GM11168 (cell line): ENCODE measurements around the gene TGFBR3.

Experiments used
- in situ Hi-C: fragments of 300-500 bp; cut with MboI; formaldehyde crosslinking; loops from one replicate; pipeline ENCODE4 v1.12.0; 2022; ENCODE audit warnings: low sequenced_read_pairs; ENCODE audit not compliant: unreplicated experiment

The TGFBR3 gene

DNA sequence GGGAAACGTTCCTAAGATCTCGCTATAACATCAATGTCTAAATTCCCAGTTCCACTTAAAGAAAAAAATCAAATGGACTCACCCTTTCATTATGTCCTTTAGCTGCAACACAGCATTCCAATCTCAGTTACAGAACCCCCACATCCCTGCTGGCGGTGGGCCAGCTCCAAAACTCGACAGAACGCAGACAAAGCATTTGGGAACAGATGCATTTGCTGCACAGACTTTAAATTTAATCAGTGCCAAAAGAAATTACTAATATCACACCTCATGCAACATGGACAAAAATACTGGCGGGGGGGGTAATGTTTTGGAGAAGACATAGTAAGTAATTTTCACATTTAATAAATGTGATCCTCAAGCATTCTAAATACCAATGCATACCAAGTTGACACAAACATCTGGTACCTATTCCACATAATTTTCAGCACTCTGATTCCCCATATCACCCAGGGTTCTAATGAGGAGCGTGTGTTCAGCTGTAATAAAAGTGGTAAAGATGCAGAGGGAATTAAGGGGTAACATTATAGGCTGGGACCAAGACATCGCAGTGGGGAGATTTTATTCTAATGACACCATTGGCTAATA lies 79.7 kb downstream of the TGFBR3 start:
- in situ Hi-C loops = no loop called here

DNA sequence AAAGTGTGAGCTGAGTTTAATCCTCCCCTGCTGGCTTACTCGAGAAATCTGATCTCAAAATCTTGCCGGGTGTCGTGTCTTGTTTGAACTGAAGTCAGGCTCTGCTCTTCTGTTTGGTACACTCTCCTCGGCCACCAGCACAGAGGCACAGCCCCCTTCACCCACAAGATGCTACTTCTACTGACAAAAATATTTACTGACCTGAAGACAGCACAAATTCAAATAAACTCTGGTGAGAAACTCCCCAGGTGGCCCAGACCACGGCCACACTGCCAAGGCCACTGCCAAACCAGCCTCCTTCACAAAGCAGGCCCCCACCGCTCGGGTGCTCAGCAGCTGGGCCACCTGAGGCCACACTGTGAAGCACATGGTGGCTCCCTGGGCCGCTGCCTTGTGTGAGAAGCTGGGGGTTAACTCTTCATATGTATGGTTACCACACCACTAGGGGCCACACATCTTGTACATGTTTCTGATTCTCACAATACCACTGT lies 80.6 kb downstream of the TGFBR3 start:
- in situ Hi-C loops = no loop called here

DNA sequence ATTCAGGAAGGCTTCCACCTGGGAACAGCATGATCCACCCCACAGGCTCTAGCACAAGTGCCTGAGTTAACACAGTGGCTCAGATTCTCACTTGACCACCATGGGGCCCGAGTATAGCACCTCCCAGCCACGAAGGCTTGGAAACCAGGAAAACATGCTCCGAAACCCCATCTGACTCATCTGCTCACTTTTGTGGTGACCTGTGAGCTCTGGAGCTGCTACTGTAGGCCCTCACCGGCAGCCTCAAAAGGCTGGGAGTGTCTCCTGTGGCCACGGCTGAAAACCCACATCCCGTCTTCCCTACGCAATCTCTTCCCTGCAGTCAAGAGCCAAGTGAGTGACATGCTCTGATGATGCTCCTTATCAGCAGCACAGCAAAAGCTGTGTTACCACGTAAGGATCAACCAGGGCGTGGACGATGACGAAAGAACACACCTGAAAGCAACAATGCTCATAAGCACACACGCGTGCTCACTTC lies 81.4 kb downstream of the TGFBR3 start:
- in situ Hi-C loops = no loop called here

DNA sequence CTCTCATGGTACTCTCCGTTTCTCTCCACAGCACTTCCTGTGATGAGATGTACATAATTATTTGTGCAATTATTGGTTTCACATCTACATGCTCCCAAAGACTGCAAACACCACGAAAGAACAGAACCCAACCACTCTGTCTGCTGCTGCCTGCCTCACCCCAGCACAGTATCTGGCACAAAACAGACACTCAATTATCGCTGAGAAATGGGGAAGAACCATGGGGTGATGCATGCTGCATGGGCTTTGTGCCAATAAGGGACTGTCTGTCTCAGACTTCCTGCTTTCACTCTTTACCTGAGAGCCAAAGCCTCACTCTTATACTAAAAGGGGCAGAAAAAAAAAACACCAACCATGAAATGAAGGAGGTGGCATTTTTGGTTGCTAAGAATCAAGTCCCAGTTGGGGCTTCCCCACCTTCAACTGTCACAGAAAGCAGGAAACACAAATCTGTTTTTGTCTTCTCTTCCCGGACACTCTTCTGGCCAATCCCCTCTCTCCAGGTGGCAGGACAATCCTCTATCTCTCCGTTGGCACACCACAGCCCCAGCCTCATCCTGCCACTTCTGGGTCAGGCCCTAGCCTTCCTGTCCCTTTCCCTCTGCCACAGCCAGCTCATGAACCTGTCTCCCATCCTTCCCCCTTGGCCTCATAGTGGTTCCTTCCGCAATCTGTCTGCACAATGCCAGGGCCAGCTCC lies 82.0 kb downstream of the TGFBR3 start:
- in situ Hi-C loops = no loop called here

DNA sequence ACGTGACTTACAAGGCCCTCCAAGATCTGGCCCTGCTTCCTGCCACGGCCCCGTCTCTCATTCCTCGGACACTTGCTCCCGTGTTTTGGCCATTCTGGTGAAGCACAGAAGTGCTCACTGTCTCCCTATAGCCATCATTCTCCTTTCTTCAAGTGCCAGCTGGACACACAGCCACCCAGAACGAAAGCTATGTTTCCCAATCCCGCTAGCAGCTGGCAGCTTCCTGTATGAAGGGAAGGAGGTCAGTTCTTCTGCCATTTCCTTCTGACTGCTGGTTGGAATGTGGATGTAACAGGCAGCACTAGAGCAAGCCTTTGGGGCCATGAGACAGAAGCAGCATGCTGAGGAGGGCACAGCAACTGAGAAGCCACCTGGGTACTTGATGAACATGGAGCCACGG lies 82.8 kb downstream of the TGFBR3 start:
- in situ Hi-C loops = no loop called here

DNA sequence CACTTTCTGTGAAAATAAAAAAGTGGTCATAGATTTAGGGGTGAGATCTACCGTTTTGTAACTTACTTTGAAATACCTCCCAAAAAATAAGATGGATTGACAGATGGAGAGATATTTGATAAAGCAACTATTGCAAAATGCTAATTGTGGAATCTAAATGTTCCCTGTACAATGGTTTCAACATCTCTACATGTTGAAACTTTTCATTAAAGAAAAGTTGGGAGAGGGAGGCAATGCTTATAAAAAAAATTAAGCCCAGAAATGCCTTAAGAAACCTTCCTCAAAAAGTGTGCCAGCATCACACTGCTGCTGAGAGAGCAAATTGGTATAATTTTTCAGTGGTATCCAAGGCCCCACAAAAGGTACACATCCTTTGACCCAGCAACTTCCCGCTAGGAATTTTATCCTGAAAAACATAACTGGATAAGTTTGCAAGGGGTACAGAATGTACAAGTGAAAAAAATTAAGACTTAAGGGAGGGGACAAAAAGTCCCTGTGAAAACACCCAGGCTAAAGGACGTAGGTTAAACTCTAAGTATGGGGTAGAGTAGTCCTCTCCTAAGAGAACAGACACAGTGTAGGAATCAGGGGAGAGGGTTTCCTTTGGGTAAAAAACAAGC lies 84.3 kb downstream of the TGFBR3 start:
- in situ Hi-C loops = no loop called here

DNA sequence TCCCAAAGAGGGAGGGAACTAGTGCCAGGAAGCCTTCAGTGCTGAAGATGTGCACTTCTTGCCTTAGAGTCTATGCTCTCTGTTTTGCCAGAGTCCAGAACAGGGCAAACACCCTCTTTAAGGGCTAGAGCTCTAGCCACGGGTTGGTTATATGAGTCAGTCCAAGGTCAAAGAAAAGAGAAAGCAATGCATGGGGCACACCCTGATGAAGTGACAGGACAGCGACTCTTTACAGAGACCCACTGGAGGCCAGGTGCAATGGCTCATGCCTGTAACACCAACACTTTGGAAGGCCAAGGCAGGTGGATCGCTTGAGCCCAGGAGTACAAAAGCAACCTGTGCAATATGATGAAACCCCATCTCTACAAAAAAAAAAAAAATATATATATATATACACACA lies 86.1 kb downstream of the TGFBR3 start:
- in situ Hi-C loops = no loop called here

DNA sequence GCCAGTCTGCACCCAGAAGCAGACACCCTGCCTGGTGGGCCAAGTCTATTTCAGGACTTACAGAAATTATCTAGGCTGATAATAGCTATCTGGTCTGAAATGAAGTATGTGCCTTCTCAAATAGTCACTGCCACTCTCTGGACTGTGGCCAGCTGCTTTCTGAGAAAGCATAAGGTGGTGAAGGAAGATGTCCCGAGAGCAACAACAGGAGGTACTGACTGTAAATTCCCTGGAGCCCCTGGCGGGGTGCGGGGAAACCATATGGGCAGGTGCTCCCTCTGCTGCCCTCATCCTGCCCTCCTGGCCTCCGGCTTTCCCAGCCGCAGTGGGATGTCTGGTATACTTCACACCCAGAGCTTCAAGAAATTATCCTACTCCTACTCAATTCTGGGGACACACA lies 86.8 kb downstream of the TGFBR3 start:
- in situ Hi-C loops = no loop called here

DNA sequence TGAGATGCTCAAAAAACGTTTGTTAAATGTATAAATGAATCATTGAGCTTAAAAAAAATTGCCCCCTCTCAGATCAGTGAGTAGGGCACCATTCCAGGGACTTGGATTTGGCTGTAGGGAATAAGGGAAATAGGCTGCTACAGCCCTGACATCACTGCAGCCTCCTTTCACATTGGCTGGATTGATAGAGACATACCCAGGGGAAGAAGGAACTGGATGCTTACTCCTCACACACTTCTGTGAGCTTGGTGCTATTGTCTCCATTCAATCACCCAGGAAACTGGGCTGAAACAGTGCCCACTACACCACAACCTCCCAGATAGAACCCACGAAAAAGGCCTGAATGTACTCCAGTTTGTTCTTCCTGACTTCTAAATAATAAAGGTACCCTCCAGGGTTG lies 87.2 kb downstream of the TGFBR3 start:
- in situ Hi-C loops = no loop called here

DNA sequence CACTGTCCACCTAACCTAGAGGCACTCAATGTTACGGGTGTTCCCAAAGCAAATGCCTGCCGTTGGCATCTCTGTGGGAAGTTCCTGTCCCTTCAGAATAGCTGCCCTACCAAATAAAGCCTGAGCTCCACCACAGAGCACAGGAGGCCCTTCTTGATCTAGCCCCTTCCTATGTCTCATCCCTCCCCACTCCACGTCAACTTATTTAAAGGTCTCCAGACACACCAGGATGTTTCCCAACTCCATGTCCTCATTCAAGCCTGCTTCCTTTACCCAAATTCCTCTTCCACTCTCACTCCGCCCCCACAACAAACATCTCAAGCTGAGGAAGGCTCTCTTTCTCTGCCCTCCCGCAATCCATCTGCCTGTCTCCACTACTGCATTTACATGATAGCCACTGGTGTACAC lies 87.7 kb downstream of the TGFBR3 start:
- in situ Hi-C loops = no loop called here

DNA sequence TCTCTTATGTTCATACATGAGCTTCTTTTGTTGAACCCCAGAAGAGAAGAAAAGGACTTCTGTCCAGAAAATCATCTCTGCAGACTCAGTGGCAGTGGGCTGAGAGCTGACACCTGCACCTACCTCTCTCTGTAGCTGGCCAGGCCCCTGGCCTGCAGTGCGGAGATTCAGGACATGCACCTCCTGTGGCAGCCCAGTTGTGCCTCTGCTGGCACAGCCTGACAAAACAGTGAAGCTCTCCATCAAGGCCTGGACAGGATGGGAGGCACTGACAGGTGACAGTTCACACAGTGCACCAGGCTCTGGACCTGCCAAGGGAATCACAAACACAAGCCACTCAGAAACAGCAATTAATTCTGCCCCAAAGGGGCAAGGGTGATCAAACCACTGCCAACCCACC lies 88.8 kb downstream of the TGFBR3 start:
- in situ Hi-C loops = no loop called here

DNA sequence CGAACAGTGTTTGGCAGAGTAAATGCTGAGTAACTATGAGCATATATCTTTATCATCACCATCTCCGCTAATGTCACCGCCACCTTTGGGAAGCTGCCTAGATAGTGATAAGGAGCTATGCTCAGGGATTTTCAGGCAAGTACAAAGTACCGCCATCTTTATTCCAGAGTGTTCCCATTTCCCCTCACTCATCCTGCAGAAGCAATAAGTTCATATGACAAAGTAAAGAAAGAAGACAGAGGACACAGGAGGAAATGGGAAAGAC lies 89.6 kb downstream of the TGFBR3 start:
- in situ Hi-C loops = no loop called here

DNA sequence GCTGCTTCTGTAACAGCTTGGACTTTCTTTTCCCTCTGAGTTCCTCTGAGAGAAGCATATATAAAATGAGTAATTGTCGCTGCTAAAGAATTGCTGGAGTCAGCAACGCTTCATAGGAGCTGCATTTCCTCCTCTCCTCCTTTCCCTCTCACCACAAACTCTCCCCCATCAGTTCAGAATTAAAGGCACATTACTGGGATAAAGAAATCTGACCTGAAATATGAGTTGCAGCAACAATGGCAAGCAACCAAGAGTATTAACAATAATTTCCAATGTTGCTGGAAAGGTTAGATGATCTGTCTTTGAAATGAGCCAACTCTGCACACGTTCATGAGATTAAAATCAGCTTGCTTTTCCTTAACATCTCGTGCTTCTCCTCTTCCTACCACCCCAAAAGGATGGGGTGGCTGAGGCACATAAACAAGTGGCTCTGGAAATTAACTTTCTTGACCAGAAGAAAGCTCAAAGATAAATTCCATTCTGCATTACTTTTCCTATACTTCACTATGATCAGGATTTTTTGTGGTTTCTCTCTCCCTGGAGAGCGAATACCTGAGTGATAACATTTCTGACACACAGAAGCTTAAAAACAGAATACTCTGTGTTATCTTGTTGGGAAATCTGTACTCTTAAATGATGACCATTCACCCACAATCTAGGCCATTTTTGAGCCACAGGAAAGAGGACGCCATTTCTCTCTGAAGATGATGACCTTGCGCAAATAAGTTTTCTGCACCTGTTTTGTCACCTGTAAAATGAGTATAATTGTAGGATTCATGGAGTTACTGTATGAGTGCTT lies 90.2 kb downstream of the TGFBR3 start:
- in situ Hi-C loops = no loop called here

DNA sequence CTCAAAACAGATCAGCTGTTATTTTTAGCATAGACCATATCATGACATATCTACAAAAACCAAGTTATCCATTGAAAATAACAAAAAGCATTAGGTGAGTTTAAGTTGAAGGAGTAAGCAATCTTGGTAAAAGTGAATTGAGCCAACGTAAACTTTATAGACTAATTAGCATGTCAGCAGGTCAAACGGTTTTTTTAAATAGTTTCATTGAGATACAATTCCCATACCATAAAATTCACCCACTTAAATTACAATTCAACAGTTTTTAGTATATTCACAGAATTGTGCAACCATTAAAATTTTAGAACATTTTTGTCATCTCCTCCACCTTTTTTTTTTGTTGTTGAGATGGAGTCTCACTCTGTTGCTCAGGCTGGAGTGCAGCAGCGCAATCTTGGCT lies 92.1 kb downstream of the TGFBR3 start:
- in situ Hi-C loops = no loop called here

DNA sequence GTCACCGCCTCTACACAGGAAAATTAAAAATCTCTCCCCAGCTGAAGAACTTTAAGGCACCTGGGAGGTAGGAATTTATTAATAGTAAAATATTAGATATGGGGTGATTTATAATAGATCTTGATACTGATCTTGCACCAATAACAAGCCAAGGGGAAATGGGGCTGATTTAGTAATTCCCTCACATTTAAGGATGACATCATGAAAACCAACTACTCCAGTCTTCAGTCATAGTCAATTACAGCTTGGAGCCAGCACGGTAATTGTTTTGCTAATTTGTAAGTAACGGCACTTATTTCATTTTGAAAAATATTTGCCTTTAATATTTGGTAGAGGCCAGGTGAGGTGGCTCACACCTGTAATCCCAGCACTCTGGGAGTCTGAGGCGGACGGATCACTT lies 92.8 kb downstream of the TGFBR3 start:
- in situ Hi-C loops = no loop called here

DNA sequence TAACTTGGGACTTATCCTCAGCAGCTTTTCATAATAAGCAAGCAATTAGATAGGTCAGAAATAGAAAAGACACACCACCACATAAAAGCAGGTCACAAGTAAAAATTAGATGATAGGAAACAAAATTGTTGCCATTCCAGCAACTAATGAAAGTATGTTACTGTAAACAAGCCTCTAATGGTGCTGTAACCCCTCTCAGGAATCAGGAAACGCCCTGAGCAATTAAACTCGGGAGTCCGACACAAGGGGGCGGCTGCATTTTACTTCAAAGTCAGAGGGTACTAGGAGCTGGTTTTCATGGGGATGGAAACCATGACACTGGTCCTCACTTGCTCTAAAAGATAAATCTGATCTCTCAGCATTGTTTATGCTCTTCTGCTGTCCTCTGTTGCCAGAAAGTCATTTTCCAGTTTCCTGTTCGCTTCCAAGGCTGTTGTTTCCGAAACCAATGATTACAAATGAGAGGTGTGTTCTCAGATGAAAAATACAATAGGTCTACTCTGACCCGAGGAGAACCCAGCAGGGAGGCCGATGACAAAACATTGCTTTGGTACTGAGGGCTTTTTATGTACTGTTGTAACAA lies 93.4 kb downstream of the TGFBR3 start:
- in situ Hi-C loops = no loop called here

DNA sequence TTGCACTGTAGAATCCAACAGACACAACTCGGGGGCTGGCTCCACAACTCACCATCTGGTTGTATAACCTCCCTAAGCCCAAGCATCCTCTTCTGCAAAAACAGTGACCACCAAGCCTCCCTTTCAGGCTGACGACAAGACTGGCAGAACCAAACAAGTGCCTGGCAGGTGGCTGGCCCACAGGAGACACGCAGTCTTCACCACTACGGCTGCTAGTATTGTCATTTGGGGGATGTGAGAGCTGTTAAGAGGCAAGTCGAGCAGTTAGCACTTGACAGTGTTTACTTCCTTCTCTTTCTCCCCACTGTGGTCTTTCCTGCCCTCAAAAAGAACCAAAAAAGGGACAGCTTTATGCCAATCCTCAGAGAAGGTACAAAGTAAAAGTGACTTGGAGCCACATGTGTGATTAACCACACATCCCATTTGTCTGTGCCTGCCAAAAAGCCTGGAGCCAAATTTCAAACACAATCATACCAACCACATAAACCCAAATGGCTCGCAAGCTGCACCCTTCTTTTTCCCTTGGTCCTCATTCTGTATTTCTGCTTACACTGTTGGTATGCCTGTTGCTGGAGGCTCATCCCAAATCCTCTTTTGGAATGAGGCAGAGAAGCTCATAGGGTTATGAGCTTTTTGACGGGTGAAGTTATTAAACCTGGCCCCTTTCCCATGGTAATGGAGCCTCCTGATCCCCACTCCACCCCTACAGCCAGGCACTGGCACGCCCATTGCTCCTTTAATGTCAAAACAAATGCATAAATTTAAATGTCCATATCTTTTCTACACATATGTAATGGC lies 94.1 kb downstream of the TGFBR3 start:
- in situ Hi-C loops = no loop called here

DNA sequence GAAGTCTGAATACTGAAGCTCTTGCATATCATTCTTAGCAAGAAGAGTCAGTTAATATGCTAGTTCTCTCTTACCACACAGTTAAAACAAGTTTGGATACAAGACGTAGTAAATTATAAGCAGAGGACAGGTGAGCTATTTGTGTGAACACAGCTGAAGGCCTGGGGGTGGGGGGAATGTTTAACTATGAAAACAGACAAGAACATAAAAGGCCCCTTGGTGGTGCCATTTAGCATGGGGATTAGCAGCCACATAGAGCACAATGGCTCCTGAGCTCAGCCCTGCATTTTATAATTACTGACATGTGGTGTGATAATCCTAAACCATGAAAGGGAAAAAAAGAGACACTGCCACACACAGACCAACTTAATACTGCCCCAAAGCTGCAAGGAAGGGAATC lies 94.8 kb downstream of the TGFBR3 start:
- in situ Hi-C loops = no loop called here

DNA sequence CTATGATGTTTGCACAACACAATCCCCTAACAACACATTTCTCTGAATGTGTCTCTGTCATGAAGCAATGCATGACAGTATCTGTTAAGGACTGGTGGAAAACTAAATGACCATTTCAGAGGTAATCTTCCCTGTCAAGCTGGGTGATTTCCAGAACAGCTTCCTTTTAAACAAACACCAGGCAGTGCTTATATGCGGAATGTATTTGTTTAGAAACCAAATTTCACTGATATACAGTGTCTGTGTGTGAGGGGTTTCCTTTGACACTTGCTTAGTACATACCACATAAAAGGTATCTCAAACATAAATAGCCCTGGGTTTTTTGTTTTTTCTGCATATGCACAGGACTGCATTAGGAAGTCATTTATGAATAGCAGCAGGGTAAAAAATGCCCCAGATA lies 95.6 kb downstream of the TGFBR3 start:
- in situ Hi-C loops = no loop called here
